GM10847 (cell line): ENCODE results near the gene CBX3.
A peak's percentile ranks its signal among the peaks of the same experiment; 100 is the strongest.

Experiments used
- POLR2A ChIP-seq: IDR thresholded peaks from 2 replicates; pipeline ENCODE4 v1.6.1; 2011; ENCODE audit not compliant: insufficient read length; ENCODE audit errors: extremely low read depth

The CBX3 gene

DNA sequence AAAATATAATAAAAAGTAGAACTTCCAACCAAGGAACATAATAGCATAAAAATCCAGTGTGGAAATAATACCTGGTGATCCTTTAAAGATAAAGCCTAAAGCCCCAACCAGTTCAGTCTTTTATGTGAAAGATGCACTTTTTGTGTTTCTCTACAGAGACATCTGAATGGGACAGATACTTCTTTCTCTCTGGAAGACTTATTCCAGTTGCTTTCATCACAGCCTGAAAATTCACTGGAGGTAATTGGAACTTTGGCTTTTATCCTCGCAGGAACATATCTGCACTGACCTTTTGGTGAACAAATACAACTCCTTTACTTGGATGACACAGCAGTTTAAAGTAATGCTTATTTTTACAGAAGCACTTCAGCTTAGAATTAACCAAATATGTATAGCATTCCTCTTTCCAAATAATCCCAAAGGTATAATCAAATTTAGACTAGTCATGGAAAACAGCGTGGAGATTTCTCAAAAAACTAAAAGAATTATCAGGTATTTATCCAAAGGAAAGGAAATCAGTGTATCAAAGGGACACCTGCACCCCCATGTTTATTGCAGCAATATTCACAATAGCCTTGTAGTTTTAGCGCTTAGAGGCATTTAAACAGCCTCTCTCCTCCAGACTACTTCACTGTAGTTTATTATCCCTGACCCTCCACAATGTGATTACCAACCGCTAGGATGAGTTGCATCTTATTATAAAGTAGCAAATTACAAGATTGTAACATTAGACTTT, 17.8 kb upstream of the CBX3 start:
- no peak for TF ChIP-seq POLR2A

DNA sequence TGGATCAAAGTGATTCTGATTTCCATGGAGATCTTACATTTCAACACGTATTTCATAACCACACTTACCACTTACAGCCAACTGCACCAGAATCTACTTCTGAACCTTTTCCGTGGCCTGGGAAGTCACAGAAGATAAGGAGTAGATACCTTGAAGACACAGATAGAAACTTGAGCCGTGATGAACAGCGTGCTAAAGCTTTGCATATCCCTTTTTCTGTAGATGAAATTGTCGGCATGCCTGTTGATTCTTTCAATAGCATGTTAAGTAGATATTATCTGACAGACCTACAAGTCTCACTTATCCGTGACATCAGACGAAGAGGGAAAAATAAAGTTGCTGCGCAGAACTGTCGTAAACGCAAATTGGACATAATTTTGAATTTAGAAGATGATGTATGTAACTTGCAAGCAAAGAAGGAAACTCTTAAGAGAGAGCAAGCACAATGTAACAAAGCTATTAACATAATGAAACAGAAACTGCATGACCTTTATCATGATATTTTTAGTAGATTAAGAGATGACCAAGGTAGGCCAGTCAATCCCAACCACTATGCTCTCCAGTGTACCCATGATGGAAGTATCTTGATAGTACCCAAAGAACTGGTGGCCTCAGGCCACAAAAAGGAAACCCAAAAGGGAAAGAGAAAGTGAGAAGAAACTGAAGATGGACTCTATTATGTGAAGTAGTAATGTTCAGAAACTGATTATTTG, 16.3 kb upstream of the CBX3 start:
- no peak for TF ChIP-seq POLR2A

GRCh38 chr7:26185844-26186180, 15.7 kb upstream of the CBX3 start:
- no peak for TF ChIP-seq POLR2A

GRCh38 chr7:26186364-26187311, 14.9 kb upstream of the CBX3 start:
- TF ChIP-seq POLR2A, result no peak

GRCh38 chr7:26187380-26188205, 14.0 kb upstream of the CBX3 start:
- no peak for TF ChIP-seq POLR2A

DNA sequence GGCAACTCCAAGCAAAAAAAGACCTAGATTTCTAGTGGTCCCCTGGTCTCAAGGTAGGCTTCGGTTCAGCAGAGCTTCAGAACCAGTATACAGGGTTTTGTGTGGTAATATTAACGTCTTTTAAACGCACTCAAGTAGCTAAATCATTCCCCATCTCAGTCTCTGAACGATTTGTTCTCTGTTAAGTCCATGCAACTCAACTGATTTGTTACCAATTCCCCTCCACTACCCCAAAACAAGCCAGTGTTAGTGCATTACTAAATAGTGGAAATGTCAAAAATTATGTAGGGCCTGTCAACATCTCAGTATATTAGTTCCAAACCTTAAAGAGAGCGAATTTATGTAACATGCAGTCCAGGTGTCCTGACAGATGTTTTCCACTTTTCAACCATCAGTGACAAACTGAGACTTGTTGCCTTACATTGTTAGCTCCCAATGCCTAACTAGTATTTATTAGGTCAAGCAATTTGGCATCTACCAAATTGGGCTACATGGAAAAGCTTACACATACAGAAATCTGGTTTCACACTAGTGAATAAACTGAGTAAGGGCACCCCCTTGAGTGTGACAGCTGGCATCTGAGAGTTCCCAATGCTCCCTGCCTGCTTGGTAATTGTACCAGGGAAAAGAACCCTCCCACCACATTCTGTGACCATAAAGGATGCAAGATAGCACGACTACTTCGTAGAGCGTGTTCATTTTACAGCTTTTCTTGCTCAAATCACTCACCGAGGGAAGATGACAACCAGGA, 13.2 kb upstream of the CBX3 start:
- no peak for TF ChIP-seq POLR2A

GRCh38 chr7:26188957-26189541, 12.5 kb upstream of the CBX3 start:
- no peak for TF ChIP-seq POLR2A

DNA sequence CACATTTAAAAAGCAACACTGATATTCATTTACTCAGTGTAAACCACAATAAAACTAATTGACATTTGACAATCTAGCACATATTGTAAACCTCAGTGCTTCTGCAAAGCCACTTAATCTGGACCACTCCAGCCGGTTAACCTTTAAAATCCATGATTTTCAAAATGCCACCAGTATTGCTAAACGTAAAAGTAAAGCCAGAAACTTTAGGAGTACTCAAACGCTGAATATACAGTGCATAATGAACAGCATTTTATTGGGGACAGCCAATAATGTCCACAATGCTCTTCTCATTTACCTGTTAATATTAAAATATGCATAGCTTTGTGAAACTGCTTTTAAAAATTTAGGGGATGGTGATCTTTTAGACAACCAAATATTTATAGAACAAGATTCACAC, 11.8 kb upstream of the CBX3 start:
- TF ChIP-seq POLR2A, result no peak

DNA sequence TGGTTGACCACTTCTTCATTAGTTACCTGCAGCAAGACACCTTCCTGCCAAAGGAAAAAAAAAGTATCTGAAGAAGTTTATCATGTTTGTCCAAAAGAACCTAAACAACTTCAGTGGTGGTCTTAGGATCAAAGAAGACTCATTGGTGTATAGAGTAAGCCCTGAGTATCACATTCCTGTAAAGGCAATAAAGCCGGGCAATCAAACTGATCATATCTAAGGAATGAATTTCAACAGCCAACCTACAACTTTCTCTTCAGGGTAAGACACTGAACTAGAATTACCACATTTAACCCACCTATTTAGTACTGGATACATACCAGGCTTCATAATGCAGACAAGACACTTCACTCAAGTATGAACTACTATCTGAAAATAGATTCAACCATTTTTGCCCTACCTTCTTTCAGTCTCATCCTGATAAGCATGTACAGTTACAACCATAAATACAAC, 11.1 kb upstream of the CBX3 start:
- TF ChIP-seq POLR2A, result no peak

- no peak for TF ChIP-seq POLR2A
These were observed 10.1 kb upstream of the CBX3 start for GRCh38 chr7:26191233-26191973.

DNA sequence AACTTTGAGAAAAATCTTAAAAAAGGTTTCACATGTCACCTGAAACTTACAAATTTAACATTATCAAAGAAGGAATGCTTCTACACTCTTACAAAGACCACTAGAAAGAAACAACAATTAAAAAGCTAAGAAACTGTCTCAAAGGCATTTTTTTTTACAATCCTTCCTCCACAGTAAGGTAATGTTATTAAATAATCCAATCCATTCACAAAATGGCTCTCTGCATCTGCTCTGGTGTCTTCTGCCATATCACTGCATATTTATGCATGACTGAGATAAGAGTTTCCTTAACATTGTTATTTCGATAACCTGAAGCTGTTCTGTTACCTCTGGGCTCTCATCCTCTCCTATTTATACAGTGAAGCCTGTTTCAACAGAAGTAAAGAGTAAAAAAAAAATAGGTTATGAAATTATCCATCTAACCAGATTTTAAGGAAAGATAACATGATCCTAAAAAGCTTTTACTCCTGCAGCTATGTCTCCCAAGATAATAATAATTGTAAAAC, 9.5 kb upstream of the CBX3 start:
- TF ChIP-seq POLR2A, result no peak

DNA sequence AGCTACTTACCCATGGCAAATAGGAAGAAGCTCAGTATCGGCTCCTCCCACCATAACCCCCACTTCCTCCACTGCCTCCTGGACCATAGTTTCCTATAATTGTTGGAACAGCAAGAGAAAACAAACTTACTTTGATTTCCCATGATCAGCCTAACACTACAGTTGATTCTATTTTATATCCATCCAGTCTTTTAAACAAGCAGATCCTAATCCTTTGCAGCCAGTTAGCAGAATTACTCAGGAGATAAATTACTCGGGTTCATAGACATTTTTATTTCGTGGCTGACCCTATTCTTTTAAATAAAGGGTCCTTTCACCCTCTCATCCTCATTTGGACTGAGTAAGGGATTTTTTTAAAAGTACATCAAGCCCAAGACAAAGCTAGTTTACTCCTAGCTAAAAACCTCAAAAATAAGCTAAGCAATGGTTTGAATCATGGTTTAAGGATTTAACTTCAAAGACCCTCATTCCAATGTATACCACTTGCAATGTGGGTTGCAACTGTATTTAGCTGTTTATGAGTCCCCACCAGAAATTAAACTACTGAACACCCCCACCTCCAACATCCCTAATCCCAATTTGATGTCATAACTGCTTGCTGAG, 9.0 kb upstream of the CBX3 start:
- no peak for TF ChIP-seq POLR2A

- peak; percentile 14 for TF ChIP-seq POLR2A
These were observed 7.9 kb upstream of the CBX3 start for GRCh38 chr7:26193432-26194207.
